ENCODE results near the gene MCEE.
"Not testable (repeated sequence)": the region's sequence is repeated elsewhere in the genome, so short reads cannot be mapped to it uniquely, and the experiment has no call there.

The MCEE gene

GRCh38 chr2:71130152-71130904, at the start of gene MCEE, which contains the start of gene MPHOSPH10:
TSS of gene MCEE (minus strand) at chr2:71130229. CDS start at chr2:71130219, 10 bp downstream.
TSS of gene MPHOSPH10 (plus strand) at chr2:71130634. CDS start at chr2:71130666, 32 bp downstream.
- peak; percentile 97 for DNase-seq

GRCh38 chr2:71178836-71179235, 48.8 kb upstream of the MCEE start:
- not testable (repeated sequence) for DNase-seq

GRCh38 chr2:71174207-71174606, 44.2 kb upstream of the MCEE start:
- no peak for DNase-seq

- DNase-seq = no peak
These were observed 43.1 kb upstream of the MCEE start for GRCh38 chr2:71173096-71173495.

- DNase-seq = no peak
These were observed 36.8 kb upstream of the MCEE start for GRCh38 chr2:71166812-71167211.

- peak; percentile 77 for DNase-seq
These were observed 27.2 kb upstream of the MCEE start for GRCh38 chr2:71157124-71157793.

- no peak for DNase-seq
These were observed 26.5 kb upstream of the MCEE start for GRCh38 chr2:71156573-71156972.

GRCh38 chr2:71155846-71156245, 25.8 kb upstream of the MCEE start:
- no peak for DNase-seq

GRCh38 chr2:71154798-71155197, 24.8 kb upstream of the MCEE start:
- peak; percentile 71 for DNase-seq

- DNase-seq = no peak
These were observed 24.2 kb upstream of the MCEE start for GRCh38 chr2:71154279-71154678.

- no peak for DNase-seq
These were observed 23.7 kb upstream of the MCEE start for GRCh38 chr2:71153585-71154224.

GRCh38 chr2:71151620-71152019, 21.6 kb upstream of the MCEE start:
- no peak for DNase-seq

- no peak for DNase-seq
These were observed 20.2 kb upstream of the MCEE start for GRCh38 chr2:71150082-71150816.

- no peak for DNase-seq
These were observed 18.6 kb upstream of the MCEE start for GRCh38 chr2:71148506-71149063.

- no peak for DNase-seq
These were observed 13.8 kb upstream of the MCEE start for GRCh38 chr2:71143782-71144181.

- DNase-seq = no peak
These were observed 6.1 kb upstream of the MCEE start for GRCh38 chr2:71136174-71136573.

GRCh38 chr2:71133603-71134002, 3.6 kb upstream of the MCEE start:
- no peak for DNase-seq

- DNase-seq = not testable (repeated sequence)
These were observed 1.5 kb upstream of the MCEE start for GRCh38 chr2:71131387-71132166.

GRCh38 chr2:71130905-71131244, 846 bp upstream of the MCEE start:
- DNase-seq = no peak

- peak; percentile 94 for DNase-seq
These were observed 202 bp downstream of the MCEE start for GRCh38 chr2:71129902-71130151.

GRCh38 chr2:71129114-71129901, 721 bp downstream of the MCEE start:
- no peak for DNase-seq

- no peak for DNase-seq
These were observed 3.1 kb downstream of the MCEE start for GRCh38 chr2:71126957-71127356.

All from islet precursor cell (in vitro differentiated cells).